Hepatic stellate cell (primary cell): ENCODE data around the gene TYR.
A peak's percentile ranks its signal among the peaks of the same experiment; 100 is the strongest.
"Not testable (repeated sequence)": the region's sequence is repeated elsewhere in the genome, so short reads cannot be mapped to it uniquely, and the experiment has no call there.

Experiments
- DNase-seq: peaks from one replicate; pipeline ENCODE4 v3.0.0; 2011; ENCODE audit warnings: low spot score

Gene TYR

DNA sequence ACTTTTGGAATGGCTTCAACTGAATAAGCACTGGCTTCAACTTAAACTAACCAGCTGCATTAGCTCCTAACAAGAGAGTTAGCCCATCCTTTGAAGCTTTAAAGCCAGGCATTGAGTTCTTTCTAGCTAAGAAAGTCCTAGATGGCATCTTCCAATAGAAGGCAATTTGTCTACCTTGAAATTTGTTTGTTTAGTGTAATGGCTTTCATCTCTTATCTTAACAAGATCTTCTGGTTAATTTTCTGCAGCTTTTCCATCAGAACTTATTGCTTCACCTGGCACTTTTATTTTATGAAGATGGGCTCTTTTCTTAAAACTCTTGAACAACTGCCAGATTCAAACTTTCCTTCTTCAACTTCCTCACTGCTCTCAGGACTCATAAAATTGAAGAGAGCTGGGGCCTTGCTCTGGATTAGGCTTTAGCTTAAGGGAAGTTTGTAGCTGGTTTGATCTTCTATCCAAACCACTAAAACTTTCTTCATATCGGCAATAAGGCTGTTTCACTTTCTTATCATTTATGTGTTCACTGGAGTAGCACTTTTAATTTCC, 94.9 kb downstream of the TYR start:
- DNase-seq: not testable (repeated sequence)

- not testable (repeated sequence) for DNase-seq
Observed at GRCh38 chr11:89273220-89273619, 95.5 kb downstream of the TYR start.

DNA sequence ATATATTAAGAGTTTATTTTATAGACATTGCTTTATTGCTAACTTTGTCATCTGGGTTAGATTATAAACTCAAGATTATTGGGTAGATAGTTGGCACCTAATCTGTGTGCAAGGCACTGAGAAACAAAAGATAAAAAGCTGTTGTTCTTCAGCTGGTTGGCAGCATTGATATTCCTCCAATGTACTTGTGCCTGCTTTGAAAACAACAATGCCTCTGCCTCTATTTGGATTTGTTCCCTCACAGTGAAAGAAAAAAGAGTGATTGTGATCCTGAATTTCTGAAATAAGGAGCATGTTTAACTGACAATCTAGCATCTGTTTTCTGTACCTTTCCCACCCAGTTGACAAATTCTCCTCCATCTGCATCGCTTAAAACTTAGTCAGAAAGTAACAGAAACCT, 98.3 kb downstream of the TYR start:
- no peak for DNase-seq

GRCh38 chr11:89279176-89279575, 101.5 kb downstream of the TYR start:
- no peak for DNase-seq

- not testable (repeated sequence) for DNase-seq
Observed at GRCh38 chr11:89281032-89281677, 103.5 kb downstream of the TYR start.

DNA sequence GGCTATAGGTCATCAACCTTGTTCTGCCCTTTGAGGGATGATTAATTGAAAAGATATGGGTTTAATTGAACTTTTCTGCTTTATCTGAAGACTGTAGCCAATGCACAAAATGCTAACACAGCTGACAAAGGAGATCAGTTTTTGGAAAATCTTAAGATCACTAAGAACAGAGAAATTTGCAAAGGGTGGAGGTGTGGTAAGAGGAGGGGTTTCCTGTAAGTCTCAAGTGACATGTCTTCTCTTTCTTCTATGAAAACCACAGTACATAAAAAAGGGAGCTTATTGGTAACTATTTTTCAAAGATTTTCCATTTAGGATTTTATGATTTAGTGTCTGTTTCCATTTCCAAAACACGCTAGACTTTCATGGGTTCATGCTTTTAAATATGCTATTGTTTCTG, 108.9 kb downstream of the TYR start:
- not testable (repeated sequence) for DNase-seq

DNA sequence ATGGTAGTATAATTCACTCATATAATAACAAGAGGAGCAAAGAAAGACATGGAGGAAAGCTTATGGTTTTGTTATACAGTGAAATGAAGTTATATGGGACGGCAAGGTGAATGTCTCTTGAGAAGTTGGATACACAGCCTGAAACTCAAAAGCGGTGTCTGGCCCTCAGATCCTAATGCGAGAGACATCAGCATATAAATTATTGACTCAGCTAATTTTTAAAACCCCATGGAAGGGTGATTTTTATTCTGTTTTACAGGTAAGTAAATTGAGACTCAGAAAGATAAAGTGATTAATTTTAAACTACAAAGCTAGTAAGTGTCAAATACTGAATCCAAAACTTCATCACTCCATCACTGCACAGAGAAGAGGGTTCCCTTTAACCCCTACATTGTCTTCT, 110.3 kb downstream of the TYR start:
- not testable (repeated sequence) for DNase-seq

DNA sequence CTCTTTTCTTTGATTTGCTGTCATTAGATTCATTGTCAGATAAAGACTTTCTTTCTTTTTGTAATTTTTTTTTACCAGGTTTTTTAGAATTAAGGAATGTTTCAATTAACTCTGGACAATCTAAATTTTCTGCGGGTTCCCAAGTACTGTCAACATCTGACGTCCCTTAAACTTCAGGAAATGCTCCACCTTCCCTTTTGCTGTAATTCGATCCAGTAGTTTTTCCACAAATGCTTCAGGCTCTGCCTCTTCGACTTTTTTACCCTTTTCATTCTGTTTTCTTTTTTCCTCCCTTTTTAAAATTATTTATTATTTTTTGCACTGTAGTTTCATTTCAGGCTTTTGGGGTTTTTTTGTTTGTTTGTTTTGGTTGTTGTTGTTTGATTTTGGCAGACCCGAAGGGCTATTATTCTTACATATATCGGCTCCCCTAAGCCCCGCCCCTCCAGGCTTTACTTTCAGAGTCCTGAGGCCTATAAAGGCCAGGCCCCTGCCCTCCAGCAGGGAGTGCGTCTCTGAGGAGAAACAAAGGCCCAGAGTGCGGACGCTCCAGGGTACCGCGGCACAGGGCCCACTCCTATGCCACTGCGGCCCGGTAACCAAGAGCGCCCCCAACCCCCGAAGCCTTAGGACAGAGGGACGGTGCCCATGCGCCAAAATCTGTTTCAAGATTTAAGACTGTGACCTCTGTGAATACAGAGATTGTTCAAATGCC, 116.4 kb downstream of the TYR start:
- DNase-seq: peak; percentile 0

DNA sequence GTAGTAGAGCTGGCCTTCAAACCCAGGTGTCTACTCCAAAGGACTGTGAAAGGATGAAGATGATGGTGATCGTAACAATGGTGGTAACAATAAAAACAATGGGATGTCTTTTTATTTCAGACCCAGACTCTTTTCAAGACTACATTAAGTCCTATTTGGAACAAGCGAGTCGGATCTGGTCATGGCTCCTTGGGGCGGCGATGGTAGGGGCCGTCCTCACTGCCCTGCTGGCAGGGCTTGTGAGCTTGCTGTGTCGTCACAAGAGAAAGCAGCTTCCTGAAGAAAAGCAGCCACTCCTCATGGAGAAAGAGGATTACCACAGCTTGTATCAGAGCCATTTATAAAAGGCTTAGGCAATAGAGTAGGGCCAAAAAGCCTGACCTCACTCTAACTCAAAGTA, 117.3 kb downstream of the TYR start:
- DNase-seq: not testable (repeated sequence)

GRCh38 chr11:89303029-89303428, 125.4 kb downstream of the TYR start:
- DNase-seq: not testable (repeated sequence)

GRCh38 chr11:89308272-89308671, 130.6 kb downstream of the TYR start:
- not testable (repeated sequence) for DNase-seq

DNA sequence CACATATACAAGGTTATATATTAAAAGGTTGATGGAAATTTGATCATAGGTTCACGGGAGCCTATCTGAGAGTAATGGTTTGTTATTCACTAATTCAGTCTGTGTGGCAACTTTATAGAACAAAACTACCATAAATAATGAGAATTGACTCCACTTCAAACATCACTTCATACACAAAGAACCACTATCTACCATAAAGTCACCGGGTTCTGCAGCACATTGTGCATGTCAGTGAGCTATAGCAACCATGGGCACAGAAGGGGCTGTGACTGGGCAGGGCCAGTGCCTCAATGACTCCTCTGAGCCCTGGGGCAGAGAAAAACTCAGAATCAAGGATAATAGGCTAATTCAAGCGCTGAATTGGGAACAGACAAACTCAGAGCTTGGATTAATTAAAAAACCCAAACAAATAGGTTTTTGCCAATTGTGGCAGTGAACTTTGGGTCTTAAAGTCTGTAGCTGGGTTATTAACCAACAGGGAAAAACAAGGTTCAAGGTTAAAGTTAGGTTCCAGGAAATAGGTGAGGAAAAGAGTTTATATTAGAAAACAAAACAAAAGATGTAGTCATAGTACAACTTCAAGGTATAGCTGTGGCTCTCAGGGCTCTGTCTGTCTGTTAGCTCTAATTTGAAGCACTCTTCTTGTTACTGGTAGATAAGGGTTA, 131.8 kb downstream of the TYR start:
- DNase-seq: not testable (repeated sequence)

DNA sequence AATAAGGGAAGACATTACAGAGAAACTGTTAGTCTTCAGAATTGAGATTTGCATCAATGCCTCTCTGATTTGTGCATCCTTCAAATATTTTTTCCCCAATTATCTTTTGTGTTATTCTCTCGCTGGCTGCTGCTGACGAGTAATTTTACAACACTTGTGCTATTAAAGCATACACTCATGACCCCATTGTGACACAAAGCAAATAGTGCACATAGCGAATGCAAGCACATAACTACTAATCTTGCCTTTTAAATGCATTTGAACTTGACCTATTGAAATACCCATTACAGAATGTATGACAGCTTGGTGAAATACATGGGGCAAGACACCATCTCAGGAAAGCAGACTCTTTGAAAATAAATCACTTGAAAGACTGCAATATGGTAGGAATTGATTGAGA, 132.9 kb downstream of the TYR start:
- not testable (repeated sequence) for DNase-seq

GRCh38 chr11:89321401-89321800, 143.7 kb downstream of the TYR start:
- no peak for DNase-seq

DNA sequence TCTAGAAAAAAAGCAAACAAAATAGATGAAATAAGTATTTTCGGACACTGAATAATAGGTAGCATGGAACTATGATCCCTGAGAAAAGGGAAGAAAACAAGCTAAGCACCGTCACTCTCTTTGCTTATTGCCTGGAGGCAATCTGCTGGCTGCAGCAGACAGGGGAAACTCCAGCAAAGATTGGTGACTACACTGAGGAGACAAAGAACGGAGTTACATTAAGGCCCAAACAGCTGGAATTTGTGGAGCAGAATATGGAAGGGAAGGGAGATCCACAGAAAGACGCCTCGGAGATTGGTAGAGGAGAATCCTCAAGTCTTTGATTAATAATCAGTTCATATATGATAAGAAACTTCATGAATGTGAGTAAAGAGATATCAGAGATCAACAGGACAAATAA, 150.2 kb downstream of the TYR start:
- DNase-seq: no peak

DNA sequence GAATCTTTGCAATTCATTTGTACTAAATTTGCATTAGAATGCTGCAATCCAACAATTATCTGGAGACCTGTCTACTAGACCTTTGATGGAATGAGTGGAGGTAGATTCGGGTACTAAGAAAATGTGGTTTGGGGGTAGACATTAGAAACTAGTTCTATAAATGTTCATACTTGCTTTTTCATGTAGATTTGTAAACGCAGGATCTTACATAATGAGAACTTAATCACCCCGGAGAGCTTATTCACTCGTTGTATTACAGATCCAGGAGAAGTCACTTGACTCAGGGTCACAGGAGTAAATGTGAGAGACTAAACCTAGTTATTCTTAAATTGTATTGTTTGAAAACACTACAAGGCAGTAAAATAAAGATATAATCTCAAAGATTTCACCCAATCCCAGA, 154.3 kb downstream of the TYR start:
- DNase-seq: not testable (repeated sequence)

GRCh38 chr11:89333704-89334103, 156.0 kb downstream of the TYR start:
- peak; percentile 1 for DNase-seq

- not testable (repeated sequence) for DNase-seq
Observed at GRCh38 chr11:89337100-89337650, 159.5 kb downstream of the TYR start.

- DNase-seq: not testable (repeated sequence)
Observed at GRCh38 chr11:89338073-89338472, 160.4 kb downstream of the TYR start.

DNA sequence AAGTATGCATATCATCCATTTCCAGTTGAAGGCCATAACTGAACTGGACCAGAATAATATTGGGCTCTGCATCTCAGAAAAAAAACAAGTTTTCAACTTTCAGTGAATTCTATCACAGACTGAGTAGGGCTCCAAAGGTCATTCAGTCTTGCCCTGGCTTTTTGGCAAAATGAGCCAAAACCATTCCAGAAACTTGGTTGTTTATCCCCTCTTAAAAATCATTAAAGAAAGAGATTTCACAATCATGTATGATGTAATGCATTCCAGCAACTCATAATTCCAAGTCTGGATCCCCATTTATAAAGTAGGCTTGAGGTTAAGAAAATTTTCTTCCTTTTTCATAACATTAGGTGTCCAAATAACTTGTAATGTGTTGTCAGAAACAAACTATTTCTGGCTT, 162.8 kb downstream of the TYR start:
- DNase-seq: not testable (repeated sequence)

- not testable (repeated sequence) for DNase-seq
Observed at GRCh38 chr11:89342880-89343572, 165.4 kb downstream of the TYR start.
